Lung (tissue), 12 donors: ENCODE measurements around the gene EPS15. TPM values are rescaled to one million over a fixed set of nuclear protein-coding genes. Genes with fewer than 3 reads are reported as not detected.
A peak's percentile ranks its signal among the peaks of the same experiment; 100 is the strongest.
"Not testable (repeated sequence)": the region's sequence is repeated elsewhere in the genome, so short reads cannot be mapped to it uniquely, and the experiment has no call there.

Source experiments
- ATAC-seq: fragments of 200-7000 bp; cut with Tn5 transposase; one replicate; pipeline ENCODE4 v1.9.1; 2020; ENCODE audit warnings: moderate number of reproducible peaks; ENCODE audit not compliant: insufficient read depth, low FRiP score
- DNase-seq, 3 donors: peaks; one replicate each; pipeline ENCODE4 v3.0.0-alpha.2; 2013 to 2017
- H3K27ac ChIP-seq, 2 donors: one replicate each; pipeline ENCODE4 v1.5.1; 2013; ENCODE audit warnings: mild to moderate bottlenecking in 2 of 2, moderate library complexity in 2 of 2, control low read depth in 1 of 2, inconsistent platforms in 1 of 2, low read depth in 1 of 2, low read length in 1 of 2
- H3K27me3 ChIP-seq, 3 donors: one replicate each; pipeline ENCODE4 v1.5.1; 2013; ENCODE audit warnings: low read length in 2 of 3; ENCODE audit not compliant: control insufficient read depth in 3 of 3, insufficient read depth in 3 of 3
- H3K36me3 ChIP-seq, 4 donors: one replicate each; pipeline ENCODE4 v1.5.1; 2013; ENCODE audit warnings: low read length in 4 of 4, mild to moderate bottlenecking in 1 of 4, moderate library complexity in 1 of 4; ENCODE audit not compliant: control insufficient read depth in 4 of 4, insufficient read depth in 4 of 4
- H3K4me1 ChIP-seq, 5 donors: one replicate each; pipeline ENCODE4 v1.5.1; 2013; ENCODE audit warnings: low read length in 5 of 5, mild to moderate bottlenecking in 2 of 5, moderate library complexity in 1 of 5; ENCODE audit not compliant: control insufficient read depth in 5 of 5, insufficient read depth in 5 of 5
- H3K4me3 ChIP-seq: one replicate; pipeline ENCODE4 v1.5.1; 2013; ENCODE audit warnings: mild to moderate bottlenecking, control low read depth, moderate library complexity
- H3K9ac ChIP-seq, 2 donors: one replicate each; pipeline ENCODE4 v1.5.1; 2013; ENCODE audit warnings: low read length in 2 of 2, control low read depth in 1 of 2; ENCODE audit not compliant: insufficient read depth in 1 of 2
- H3K9me3 ChIP-seq, 4 donors: one replicate each; pipeline ENCODE4 v1.5.1; 2013; ENCODE audit warnings: low read length in 3 of 4, mild to moderate bottlenecking in 1 of 4, moderate library complexity in 1 of 4; ENCODE audit not compliant: control insufficient read depth in 4 of 4, insufficient read depth in 3 of 4
- WGBS, 2 donors: extraction: QIAGEN DNeasy Blood & Tissue Kit; methylation state at CpG; one replicate each; pipeline ENCODE4 v1.1.7; 2013; 5-methylcytosine and 5-hydroxymethylcytosine counted together
- polyA plus RNA-seq, 2 donors: library from polyadenylated mRNA; stranded (reverse); fragments of 200-250 nt; gene quantifications; one replicate each; pipeline ENCODE4 v1.2.1, GENCODE V29; 2013
- total RNA-seq, 2 donors: library from RNA; depleted of rRNA in 1 of 2; stranded (reverse); fragments of >200 nt in 1 of 2; gene quantifications; one replicate each; pipeline ENCODE4 v1.2.1, GENCODE V29; 2014 to 2021
- TF ChIP-seq, protein P1 (sequence below): IDR thresholded peaks from 2 replicates; pipeline ENCODE4 v1.5.1; 2012; ENCODE audit warnings: mild to moderate bottlenecking; ENCODE audit errors: control extremely low read depth, extremely low read depth
- donor health status: control.
- donor health status: control.
- donor health status: Bipolar disorder and iron deficiency.
- donor health status: healthy.
- donor health status: DM: yes; HTN: yes; CAD: no.

Gene EPS15
- total and polyA plus RNA-seq, 4 donors: 19.2 to 87.2 (median 45.5) TPM

DNA sequence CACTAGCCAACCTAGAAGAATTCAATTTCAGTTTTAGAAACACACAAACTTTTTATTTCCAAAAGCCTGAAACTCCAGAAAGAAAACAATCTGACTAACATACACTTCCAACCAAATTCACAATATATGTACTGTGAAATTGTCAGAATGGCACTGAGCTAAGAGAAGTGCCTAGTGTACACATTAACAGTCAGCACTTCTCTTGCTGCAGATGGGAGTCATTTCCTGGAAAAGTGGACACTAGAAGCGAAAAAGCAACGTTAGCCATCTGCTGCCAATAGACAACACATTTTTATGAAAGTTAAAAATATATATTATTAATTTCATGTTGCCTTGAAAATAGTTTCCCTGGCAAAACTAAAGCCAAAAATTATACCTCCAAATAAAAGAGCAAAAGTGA lies 66.1 kb downstream of the EPS15 start:
- H3K27ac ChIP-seq: no peak overlapping the region
- H3K4me3 ChIP-seq: no peak overlapping the region
- H3K27me3 ChIP-seq: no peaks in the 10 kb centered on the region
- no peak overlapping the region for H3K9ac ChIP-seq
- DNase-seq (peak in 2 of 3 donors; percentile 43 to 44), ATAC-seq (no peak)
- no peaks in the 10 kb centered on the region for H3K9me3 ChIP-seq
- H3K4me1 ChIP-seq: peaks cover 0 to 1% (median 0%) of the 10 kb centered on the region in 5 donors
- 41 to 53% methylated on average over 2 of the region's 2 CpGs for WGBS, 2 donors
- H3K36me3 ChIP-seq: peaks cover 0 to 7% (median 3%) of the 10 kb centered on the region in 4 donors
- TF ChIP-seq, protein P1, sequence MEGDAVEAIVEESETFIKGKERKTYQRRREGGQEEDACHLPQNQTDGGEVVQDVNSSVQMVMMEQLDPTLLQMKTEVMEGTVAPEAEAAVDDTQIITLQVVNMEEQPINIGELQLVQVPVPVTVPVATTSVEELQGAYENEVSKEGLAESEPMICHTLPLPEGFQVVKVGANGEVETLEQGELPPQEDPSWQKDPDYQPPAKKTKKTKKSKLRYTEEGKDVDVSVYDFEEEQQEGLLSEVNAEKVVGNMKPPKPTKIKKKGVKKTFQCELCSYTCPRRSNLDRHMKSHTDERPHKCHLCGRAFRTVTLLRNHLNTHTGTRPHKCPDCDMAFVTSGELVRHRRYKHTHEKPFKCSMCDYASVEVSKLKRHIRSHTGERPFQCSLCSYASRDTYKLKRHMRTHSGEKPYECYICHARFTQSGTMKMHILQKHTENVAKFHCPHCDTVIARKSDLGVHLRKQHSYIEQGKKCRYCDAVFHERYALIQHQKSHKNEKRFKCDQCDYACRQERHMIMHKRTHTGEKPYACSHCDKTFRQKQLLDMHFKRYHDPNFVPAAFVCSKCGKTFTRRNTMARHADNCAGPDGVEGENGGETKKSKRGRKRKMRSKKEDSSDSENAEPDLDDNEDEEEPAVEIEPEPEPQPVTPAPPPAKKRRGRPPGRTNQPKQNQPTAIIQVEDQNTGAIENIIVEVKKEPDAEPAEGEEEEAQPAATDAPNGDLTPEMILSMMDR: no peak

DNA sequence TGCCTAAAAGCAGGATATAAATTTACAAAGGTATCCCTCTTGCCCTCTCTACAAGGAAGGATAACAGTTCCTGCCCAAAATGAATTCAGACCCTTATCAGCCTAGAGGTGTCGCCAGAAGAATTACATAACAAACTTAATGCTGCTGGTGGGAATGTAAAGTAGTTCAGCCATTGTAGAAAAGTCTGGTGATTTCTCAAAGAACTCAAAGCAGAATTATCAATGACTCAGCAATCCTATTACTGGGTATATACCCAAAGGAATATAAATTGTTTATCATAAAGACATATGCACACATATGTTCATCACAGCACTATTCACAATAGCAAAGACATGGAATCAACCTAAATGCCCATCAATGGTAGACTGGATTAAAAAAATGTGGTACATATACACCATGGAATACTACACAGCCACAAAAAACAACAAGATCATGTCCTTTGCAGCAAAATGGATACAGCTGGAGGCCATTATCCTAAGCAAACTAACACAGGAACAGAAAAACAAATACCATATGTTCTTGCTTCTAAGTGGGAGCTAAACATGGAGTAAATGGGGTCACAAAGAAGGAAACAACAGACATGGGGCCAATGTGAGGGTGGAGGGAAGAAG lies 70.1 kb downstream of the EPS15 start:
- not testable (repeated sequence) for DNase-seq, ATAC-seq
- H3K4me1 ChIP-seq: peaks cover 0 to 12% (median 1%) of the 10 kb centered on the region in 5 donors

DNA sequence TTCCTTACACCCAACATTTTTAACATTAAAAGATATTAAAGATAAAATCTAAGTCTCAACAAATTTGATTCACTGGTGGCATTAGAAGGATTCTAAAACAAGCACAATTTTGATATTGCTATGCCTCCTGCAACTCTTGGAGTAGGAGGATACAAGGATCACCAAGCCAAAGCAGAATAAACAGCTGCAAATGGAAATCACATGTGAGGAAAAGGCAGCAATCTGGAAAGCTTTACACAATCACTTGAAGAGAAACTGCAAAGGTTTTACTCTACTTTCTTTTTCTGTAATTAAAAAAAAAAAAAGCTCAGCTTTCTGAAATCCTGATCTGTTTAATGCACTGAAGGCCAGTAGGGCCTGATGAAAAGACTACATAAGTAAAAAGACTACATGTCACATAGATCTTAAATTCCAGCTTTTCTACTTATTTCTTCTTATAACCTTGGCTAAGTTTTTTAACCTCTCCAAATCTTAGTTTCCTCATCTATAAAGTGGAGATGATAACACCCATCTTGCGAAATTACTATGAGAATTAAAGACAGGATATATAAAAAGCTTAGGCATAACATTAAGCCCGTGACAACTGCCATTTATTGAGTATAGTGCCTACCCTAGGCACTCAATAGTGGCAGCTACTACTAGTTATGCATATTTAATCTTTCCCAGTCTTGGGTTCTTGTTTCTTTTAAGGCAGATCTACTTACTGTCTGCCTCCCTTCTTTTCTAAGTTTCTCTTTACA lies 73.5 kb downstream of the EPS15 start:
- no peak overlapping the region for H3K4me3 ChIP-seq
- peaks cover 0 to 14% (median 0%) of the 10 kb centered on the region in 5 donors for H3K4me1 ChIP-seq
- ATAC-seq (no peak), DNase-seq (peak in 2 of 3 donors; percentile 63 to 78)
- H3K27me3 ChIP-seq: no peaks in the 10 kb centered on the region
- TF ChIP-seq, protein P1: no peak
- WGBS, 2 donors: 73 to 86% methylated on average over 2 of the region's 2 CpGs
- H3K9me3 ChIP-seq: no peaks in the 10 kb centered on the region
- no peak overlapping the region for H3K9ac ChIP-seq
- no peak overlapping the region for H3K27ac ChIP-seq
- H3K36me3 ChIP-seq: peaks cover 2 to 11% (median 6%) of the 10 kb centered on the region in 4 donors

More for the DNA sequence above, 70.1 kb downstream of the EPS15 start:
- not testable (repeated sequence) for H3K9me3 ChIP-seq, H3K27ac ChIP-seq, H3K36me3 ChIP-seq, H3K4me3 ChIP-seq, H3K27me3 ChIP-seq, H3K9ac ChIP-seq
- 64 to 69% methylated on average over 1 of the region's 1 CpG for WGBS, 2 donors

DNA sequence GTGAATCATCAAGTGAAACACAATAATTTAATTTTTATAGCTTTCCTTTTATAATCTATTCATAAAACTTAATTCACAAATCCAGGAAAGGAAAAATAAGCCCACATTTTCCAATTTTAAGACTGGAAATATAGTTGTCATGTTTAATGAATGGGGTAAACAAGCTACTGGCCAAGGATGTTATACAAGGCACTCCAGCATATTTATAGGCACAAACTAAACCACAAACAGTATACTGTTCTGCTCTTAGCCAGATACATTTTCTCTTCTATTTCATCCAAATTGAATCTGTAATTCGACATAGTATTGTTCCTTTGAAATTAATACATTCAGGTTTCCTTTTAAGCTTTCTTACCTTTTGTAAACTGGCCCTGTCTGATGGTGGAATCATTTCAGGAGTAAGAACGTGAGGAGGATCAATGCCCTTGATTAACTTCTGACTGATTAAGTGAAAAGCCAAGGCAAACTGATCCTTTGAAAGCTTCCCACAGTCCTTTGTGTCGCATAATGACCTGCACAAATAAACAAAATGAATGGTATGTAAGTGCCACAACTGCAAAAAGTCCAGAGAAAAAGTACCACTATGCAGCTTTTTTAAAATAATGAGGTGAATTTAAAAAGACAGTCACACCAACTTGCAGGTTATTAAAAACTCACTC lies 74.4 kb downstream of the EPS15 start:
- 82 to 84% methylated on average over 3 of the region's 3 CpGs for WGBS, 2 donors
- Histone ChIP-seq H3K9me3 (no peaks in the 10 kb centered on the region), H3K27me3 (no peaks in the 10 kb centered on the region), H3K4me1 (peaks cover 0 to 14% (median 0%) of the 10 kb centered on the region in 5 donors), H3K4me3 (no peak overlapping the region), H3K9ac (no peak overlapping the region), H3K27ac (no peak overlapping the region), H3K36me3 (peaks cover 2 to 9% (median 6%) of the 10 kb centered on the region in 4 donors)
- DNase-seq (no peak), ATAC-seq (no peak)
- TF ChIP-seq, protein P1: no peak
